CD4-positive, alpha-beta T cell treated with Interleukin-21 for 1 hour (primary cell): ENCODE measurements around the gene PTPRM.

Experiments used
- DNase-seq: peaks from one replicate; pipeline ENCODE4 v3.0.0-alpha.2; 2020

Gene PTPRM

GRCh38 chr18:7568426-7568825 lies 1.3 kb downstream of the PTPRM start:
- no peak for DNase-seq

- DNase-seq = no peak
Measured at GRCh38 chr18:7571626-7572025, 4.5 kb downstream of the PTPRM start.

GRCh38 chr18:7572822-7573221 lies 5.7 kb downstream of the PTPRM start:
- DNase-seq = no peak

- DNase-seq = no peak
Measured at GRCh38 chr18:7575465-7576028, 8.4 kb downstream of the PTPRM start.

GRCh38 chr18:7576077-7576476 lies 9.0 kb downstream of the PTPRM start:
- no peak for DNase-seq

GRCh38 chr18:7576685-7577084 lies 9.6 kb downstream of the PTPRM start:
- no peak for DNase-seq

- no peak for DNase-seq
Measured at GRCh38 chr18:7577706-7578105, 10.6 kb downstream of the PTPRM start.

GRCh38 chr18:7579176-7579917 lies 12.2 kb downstream of the PTPRM start:
- DNase-seq = no peak

- no peak for DNase-seq
Measured at GRCh38 chr18:7579918-7580542, 12.9 kb downstream of the PTPRM start.

GRCh38 chr18:7584646-7585275 lies 17.6 kb downstream of the PTPRM start:
- DNase-seq = no peak

GRCh38 chr18:7585276-7585670 lies 18.2 kb downstream of the PTPRM start:
- DNase-seq = no peak

GRCh38 chr18:7586379-7586778 lies 19.3 kb downstream of the PTPRM start:
- DNase-seq = no peak

- DNase-seq = no peak
Measured at GRCh38 chr18:7590826-7591560, 23.9 kb downstream of the PTPRM start.

GRCh38 chr18:7592305-7593071 lies 25.4 kb downstream of the PTPRM start:
- DNase-seq = no peak

- DNase-seq = no peak
Measured at GRCh38 chr18:7593218-7593819, 26.2 kb downstream of the PTPRM start.

- DNase-seq = no peak
Measured at GRCh38 chr18:7596147-7596546, 29.0 kb downstream of the PTPRM start.

GRCh38 chr18:7597500-7597899 lies 30.4 kb downstream of the PTPRM start:
- DNase-seq = no peak

- no peak for DNase-seq
Measured at GRCh38 chr18:7598167-7599047, 31.3 kb downstream of the PTPRM start.

- DNase-seq = no peak
Measured at GRCh38 chr18:7600036-7600435, 32.9 kb downstream of the PTPRM start.

- no peak for DNase-seq
Measured at GRCh38 chr18:7600528-7601245, 33.6 kb downstream of the PTPRM start.
